Nephron progenitor cell (in vitro differentiated cells): Measurements from ENCODE around the gene NFIX.
A peak's percentile ranks its signal among the peaks of the same experiment; 100 is the strongest.

Experiments
- DNase-seq: peaks from one replicate; pipeline ENCODE4 v3.0.0; 2021
- H3K27ac Mint-ChIP-seq: 2 replicates; pipeline ENCODE4 v1.8.0; 2021; ENCODE audit warnings: mild to moderate bottlenecking, moderate library complexity, mixed read lengths
- H3K27me3 Mint-ChIP-seq: 2 replicates; pipeline ENCODE4 v1.8.0; 2021; ENCODE audit warnings: mild to moderate bottlenecking, low read depth, mixed read lengths; ENCODE audit not compliant: poor library complexity
- H3K36me3 Mint-ChIP-seq: 2 replicates; pipeline ENCODE4 v1.8.0; 2021; ENCODE audit warnings: low read depth, mixed read lengths
- H3K4me1 Mint-ChIP-seq: 2 replicates; pipeline ENCODE4 v1.8.0; 2021; ENCODE audit warnings: mixed read lengths
- H3K4me3 Mint-ChIP-seq: 2 replicates; pipeline ENCODE4 v1.8.0; 2021; ENCODE audit warnings: mild to moderate bottlenecking, moderate library complexity, mixed read lengths
- H3K9me3 Mint-ChIP-seq: 2 replicates; pipeline ENCODE4 v1.8.0; 2021; ENCODE audit warnings: mild to moderate bottlenecking, moderate library complexity, mixed read lengths
- CTCF ChIP-seq: fragments of 200-600 bp; sonication (generic); IDR thresholded peaks from 2 replicates; pipeline ENCODE4 v1.5.0; 2021; ENCODE audit warnings: antibody characterized with exemption

NFIX gene

GRCh38 chr19:13117772-13118423 lies 122.6 kb downstream of the NFIX start, which contains the start of gene NACC1:
NACC1 (plus strand) TSS chr19:13118264; CDS start chr19:13135208, 16,944 bp downstream.
- peak; percentile 91 for DNase-seq
- H3K4me3 Mint-ChIP-seq = peak within 1 kb of the TSS; percentile 96
- no peak for TF ChIP-seq CTCF
- no peak within 1 kb of the TSS for H3K27ac Mint-ChIP-seq
- no peaks in the 10 kb centered on the region for H3K9me3 Mint-ChIP-seq
- H3K36me3 Mint-ChIP-seq = peaks cover 5% of the 10 kb centered on the region
- H3K4me1 Mint-ChIP-seq = peaks cover 65% of the 10 kb centered on the region
- H3K27me3 Mint-ChIP-seq = no peaks in the 10 kb centered on the region

- H3K36me3 Mint-ChIP-seq = peaks cover 5% of the 10 kb centered on the region
- DNase-seq = peak; percentile 84
- H3K4me1 Mint-ChIP-seq = peaks cover 71% of the 10 kb centered on the region
- peak overlapping the region; percentile 90 for H3K4me3 Mint-ChIP-seq
- H3K27me3 Mint-ChIP-seq = no peaks in the 10 kb centered on the region
- no peak overlapping the region for H3K27ac Mint-ChIP-seq
- H3K9me3 Mint-ChIP-seq = no peaks in the 10 kb centered on the region
- TF ChIP-seq CTCF = no peak
Observed at GRCh38 chr19:13118424-13119193, 123.3 kb downstream of the NFIX start.

- Mint-ChIP-seq H3K4me1 (peaks cover 75% of the 10 kb centered on the region), H3K9me3 (no peaks in the 10 kb centered on the region), H3K27ac (peak overlapping the region; percentile 73), H3K4me3 (peak overlapping the region; percentile 90), H3K36me3 (peaks cover 5% of the 10 kb centered on the region), H3K27me3 (no peaks in the 10 kb centered on the region)
- DNase-seq = no peak
- TF ChIP-seq CTCF = no peak
Observed at GRCh38 chr19:13119627-13120026, 124.4 kb downstream of the NFIX start.

- DNase-seq = no peak
- Mint-ChIP-seq H3K9me3 (no peaks in the 10 kb centered on the region), H3K27me3 (no peaks in the 10 kb centered on the region), H3K4me3 (peak overlapping the region; percentile 90), H3K4me1 (peaks cover 74% of the 10 kb centered on the region), H3K36me3 (peaks cover 5% of the 10 kb centered on the region), H3K27ac (no peak overlapping the region)
- no peak for TF ChIP-seq CTCF
Observed at GRCh38 chr19:13120031-13120430, 124.8 kb downstream of the NFIX start.

GRCh38 chr19:13120817-13121216 lies 125.5 kb downstream of the NFIX start:
- Mint-ChIP-seq H3K4me1 (peaks cover 66% of the 10 kb centered on the region), H3K9me3 (no peaks in the 10 kb centered on the region), H3K36me3 (peaks cover 5% of the 10 kb centered on the region), H3K4me3 (peak overlapping the region; percentile 90), H3K27me3 (no peaks in the 10 kb centered on the region), H3K27ac (peak overlapping the region; percentile 64)
- DNase-seq = no peak
- no peak for TF ChIP-seq CTCF
